HG03558 (cell line): ENCODE results near the gene CACNA1G.

Experiments used
- ATAC-seq: cut with Tn5 transposase; IDR thresholded peaks from one replicate; pipeline ENCODE4 v1.9.1; 2021; ENCODE audit warnings: moderate number of reproducible peaks; ENCODE audit not compliant: unreplicated experiment; ENCODE audit errors: extremely low read depth

CACNA1G gene

GRCh38 chr17:50664788-50665458, 104.4 kb downstream of the CACNA1G start:
- ATAC-seq = no peak

GRCh38 chr17:50665838-50666237, 105.3 kb downstream of the CACNA1G start:
- no peak for ATAC-seq

GRCh38 chr17:50666316-50666715, 105.8 kb downstream of the CACNA1G start:
- no peak for ATAC-seq

- no peak for ATAC-seq
Measured at GRCh38 chr17:50667259-50668024, 106.9 kb downstream of the CACNA1G start.

GRCh38 chr17:50668025-50668837, 107.7 kb downstream of the CACNA1G start:
- ATAC-seq = no peak

GRCh38 chr17:50668838-50669581, 108.5 kb downstream of the CACNA1G start:
- no peak for ATAC-seq

- ATAC-seq = no peak
Measured at GRCh38 chr17:50672071-50672470, 111.6 kb downstream of the CACNA1G start.

- ATAC-seq = no peak
Measured at GRCh38 chr17:50672831-50673551, 112.5 kb downstream of the CACNA1G start.

GRCh38 chr17:50675190-50675589, 114.7 kb downstream of the CACNA1G start:
- ATAC-seq = no peak

GRCh38 chr17:50675627-50676026, 115.1 kb downstream of the CACNA1G start:
- no peak for ATAC-seq

GRCh38 chr17:50676065-50676975, 115.8 kb downstream of the CACNA1G start:
- no peak for ATAC-seq
